Common myeloid progenitor, CD34-positive (primary cell): ENCODE results near the gene CYB561D2. TPM values are rescaled to one million over a fixed set of nuclear protein-coding genes. Genes with fewer than 3 reads are reported as not detected.
"Not testable (repeated sequence)": the region's sequence is repeated elsewhere in the genome, so short reads cannot be mapped to it uniquely, and the experiment has no call there.

Experiments
- CTCF ChIA-PET: fragments of 350-600 bp; sonication (Branson Sonifier 250); formaldehyde crosslinking; loops from one replicate; lab custom pipeline; 2021; ENCODE audit warnings: antibody characterized with exemption; lab: Charles Lee
- POLR2A ChIA-PET: fragments of 350-600 bp; sonication (Branson Sonifier 250); formaldehyde crosslinking; loops from one replicate; lab custom pipeline; 2021; ENCODE audit warnings: antibody characterized with exemption; lab: Charles Lee
- DNase-seq, 3 donors: peaks; one replicate each; pipeline versions ENCODE4 v3.0.0 to v3.0.0-alpha.2; 2013
- H3K27ac ChIP-seq, 2 experiments: 1 replicate in 1 of 2; 2 replicates in 1 of 2; pipeline ENCODE4 v1.7.0; 2013; ENCODE audit warnings: inconsistent platforms in 2 of 2, low read length in 2 of 2, mild to moderate bottlenecking in 2 of 2, low read depth in 1 of 2, moderate library complexity in 1 of 2; ENCODE audit not compliant: severe bottlenecking in 2 of 2, insufficient read depth in 1 of 2, poor library complexity in 1 of 2
- H3K27me3 ChIP-seq, 5 experiments: replicated peaks in 2 of 5; 1 replicate in 3 of 5; 2 replicates in 2 of 5; pipeline versions ENCODE4 v1.6.1 to v1.7.0; 2013; ENCODE audit warnings: low read length in 4 of 5, mild to moderate bottlenecking in 2 of 5, moderate library complexity in 2 of 5, inconsistent platforms in 1 of 5; ENCODE audit not compliant: insufficient read depth in 5 of 5, control insufficient read depth in 4 of 5
- H3K36me3 ChIP-seq, 4 experiments: 1 replicate in 2 of 4; 2 replicates in 2 of 4; pipeline versions ENCODE4 v1.6.1 to v1.7.0; 2013; ENCODE audit warnings: low read length in 3 of 4, control low read depth in 1 of 4, mild to moderate bottlenecking in 1 of 4; ENCODE audit not compliant: control insufficient read depth in 4 of 4, insufficient read depth in 4 of 4
- H3K4me1 ChIP-seq, 4 experiments: 1 replicate in 3 of 4; 2 replicates in 1 of 4; pipeline versions ENCODE4 v1.6.1 to v1.7.1; 2013; ENCODE audit warnings: low read length in 3 of 4, mild to moderate bottlenecking in 3 of 4, control low read depth in 1 of 4, inconsistent platforms in 1 of 4, moderate library complexity in 1 of 4; ENCODE audit not compliant: control insufficient read depth in 4 of 4, insufficient read depth in 4 of 4; ENCODE audit errors: control extremely low read depth in 1 of 4
- H3K4me3 ChIP-seq, 7 experiments: 1 replicate in 4 of 7; 2 replicates in 3 of 7; pipeline versions ENCODE4 v1.5.1 to v1.7.0; 2013; ENCODE audit warnings: mild to moderate bottlenecking in 7 of 7, low read length in 6 of 7, moderate library complexity in 6 of 7, inconsistent platforms in 2 of 7, low read depth in 2 of 7, control low read depth in 1 of 7; ENCODE audit not compliant: insufficient read depth in 4 of 7, control insufficient read depth in 1 of 7; ENCODE audit errors: extremely low read depth in 1 of 7
- H3K9me3 ChIP-seq, 5 experiments: 1 replicate in 4 of 5; 2 replicates in 1 of 5; pipeline versions ENCODE4 v1.6.1 to v1.7.1; 2013; ENCODE audit warnings: low read length in 4 of 5, mild to moderate bottlenecking in 2 of 5, inconsistent platforms in 1 of 5, low read depth in 1 of 5, moderate library complexity in 1 of 5; ENCODE audit not compliant: control insufficient read depth in 4 of 5, insufficient read depth in 2 of 5; ENCODE audit errors: control extremely low read depth in 1 of 5
- WGBS: methylation state at CpG from one replicate; pipeline ENCODE4 v1.1.5; 2013; ENCODE audit not compliant: insufficient coverage; 5-methylcytosine and 5-hydroxymethylcytosine counted together
- polyA plus RNA-seq: library from polyadenylated mRNA; unstranded; fragments of 120-200 nt; gene quantifications from one replicate; pipeline ENCODE4 v1.2.1, GENCODE V29; 2013

CYB561D2 gene, protein sequence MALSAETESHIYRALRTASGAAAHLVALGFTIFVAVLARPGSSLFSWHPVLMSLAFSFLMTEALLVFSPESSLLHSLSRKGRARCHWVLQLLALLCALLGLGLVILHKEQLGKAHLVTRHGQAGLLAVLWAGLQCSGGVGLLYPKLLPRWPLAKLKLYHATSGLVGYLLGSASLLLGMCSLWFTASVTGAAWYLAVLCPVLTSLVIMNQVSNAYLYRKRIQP
- polyA plus RNA-seq = 15.7 TPM

DNA sequence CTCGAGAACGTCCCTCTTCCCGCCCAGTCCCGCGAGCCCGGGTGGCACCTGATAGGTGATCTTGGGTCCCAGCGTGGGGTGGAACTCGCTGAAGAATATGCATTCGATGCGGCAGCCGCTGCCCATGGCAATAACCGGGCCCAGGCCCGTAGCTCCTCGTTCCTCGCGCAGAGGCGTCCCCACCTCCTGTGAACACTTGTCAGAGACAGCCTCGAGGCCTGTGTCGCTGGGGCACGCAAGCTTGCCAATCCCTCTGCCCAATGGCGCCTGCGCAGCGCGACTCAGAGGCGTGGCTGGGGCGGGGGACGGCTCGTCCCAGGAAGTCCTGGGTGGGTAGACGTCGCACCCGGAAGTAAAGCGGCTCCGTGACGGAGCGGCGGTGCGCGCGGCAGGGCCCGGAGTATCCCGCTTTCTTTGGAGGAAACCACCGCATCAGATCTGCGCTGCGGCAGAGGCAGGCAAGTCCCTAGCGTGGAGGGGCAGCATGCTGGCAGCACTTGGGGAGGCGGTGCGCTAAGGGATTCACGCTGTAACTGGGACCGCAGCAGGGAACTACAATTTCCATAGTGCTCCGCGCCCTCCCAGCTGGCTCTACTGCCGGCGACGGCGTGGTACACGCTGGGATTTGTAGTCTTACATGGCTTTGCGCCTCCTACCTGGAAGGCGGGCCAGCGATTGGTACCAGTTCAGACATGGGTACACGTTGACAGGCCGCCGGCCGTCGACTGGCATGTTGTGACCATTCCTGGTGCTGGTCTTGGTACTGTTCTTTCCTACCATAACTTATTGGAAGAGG, at the start of gene CYB561D2, which contains the start of gene NPRL2:
CYB561D2 (plus strand) TSS at position 336 of the 796 bp plus-strand sequence. CDS start 572 bp downstream, outside the sequence.
NPRL2 (minus strand) TSS at position 249 of the 796 bp plus-strand sequence; CDS start at position 126, 123 bp downstream.
- H3K27ac ChIP-seq = peak within 1 kb of the TSS; percentile 29 to 79
- no peaks in the 10 kb centered on the region for H3K9me3 ChIP-seq
- no peaks in the 10 kb centered on the region for H3K27me3 ChIP-seq
- DNase-seq = peak; percentile 93 to 97 (median 96)
- ChIA-PET POLR2A (interaction anchor here (0.6 to 1.3 kb wide), 3 partner anchors 11 to 14 kb away, joined by 3 to 8 read pairs (median 5); no protein-coding TSS in a partner anchor), CTCF (interaction anchor here (1.2 to 6.2 kb wide), 5 partner anchors 12 to 222 kb away, joined by 3 to 51 read pairs (median 6); partner anchors contain the start of gene RASSF1)
- peak within 1 kb of the TSS; percentile 62 to 87 (median 83) for H3K4me3 ChIP-seq
- H3K36me3 ChIP-seq = peaks cover 7 to 54% (median 40%) of the 10 kb centered on the region in 4 experiments
- WGBS = under 1% methylated on average over 58 of the region's 64 CpGs
- peaks cover 2 to 49% (median 36%) of the 10 kb centered on the region in 4 experiments for H3K4me1 ChIP-seq

DNA sequence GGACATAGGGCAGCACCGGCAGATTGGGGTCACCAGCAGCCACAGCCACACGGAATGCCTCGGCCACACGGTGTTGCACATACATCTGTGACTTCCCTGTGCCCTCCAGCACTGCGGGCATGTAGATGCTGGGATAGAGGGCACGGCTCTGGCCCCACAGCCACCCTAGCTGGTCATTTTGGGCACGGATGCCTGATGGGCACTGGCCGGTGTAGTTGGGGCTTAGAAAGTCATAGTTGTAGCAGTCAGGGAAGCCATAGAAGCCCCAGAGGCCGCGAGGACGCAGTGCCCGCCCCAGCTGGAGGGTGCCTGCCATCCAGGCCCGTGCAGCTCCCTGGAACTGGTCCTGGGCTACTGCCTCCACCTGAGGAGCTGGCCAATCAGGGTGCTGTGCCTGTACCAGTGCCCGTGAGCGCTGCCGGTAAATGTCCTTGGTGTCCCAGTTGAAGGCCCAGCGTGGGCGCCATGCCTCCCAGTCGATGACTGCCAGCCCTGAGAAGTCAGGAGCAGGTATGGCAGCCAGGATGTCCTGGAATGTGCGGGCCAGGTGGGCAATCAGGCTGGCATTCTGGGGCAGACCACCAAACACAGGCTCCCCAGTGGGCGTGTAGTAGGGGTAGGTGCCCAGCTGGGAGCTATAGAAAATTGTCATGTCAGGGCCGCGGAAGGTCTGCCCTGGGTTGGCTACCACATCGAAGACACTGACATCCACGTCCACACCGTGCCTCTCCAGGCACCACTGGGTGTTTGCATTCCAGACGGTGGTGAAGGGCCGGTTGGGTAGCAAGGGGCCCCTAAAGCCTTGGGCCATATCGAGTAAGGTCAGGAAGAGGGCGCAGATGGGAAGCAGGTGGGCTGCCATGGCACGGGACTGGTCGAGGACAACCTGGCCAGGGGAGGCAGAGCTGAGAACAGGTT, 48.3 kb upstream of the CYB561D2 start:
- H3K36me3 ChIP-seq = peaks cover 0 to 4% (median 1%) of the 10 kb centered on the region in 4 experiments
- 95% methylated on average over 31 of the region's 32 CpGs for WGBS
- H3K9me3 ChIP-seq = peaks cover 0 to 2% (median 0%) of the 10 kb centered on the region in 5 experiments
- no peak overlapping the region for H3K27ac ChIP-seq
- ChIA-PET POLR2A (interaction anchor here (1.7 kb wide), 1 partner anchor 26 kb away, joined by 5 read pairs; the partner anchor contains the start of gene TUSC2), CTCF (interaction anchor here (1.5 to 9.6 kb wide), 3 partner anchors 10 to 26 kb away, joined by 4 to 105 read pairs (median 8); partner anchors contain the start of genes HYAL2, IFRD2 and TUSC2)
- H3K4me1 ChIP-seq = peaks cover 7 to 29% (median 29%) of the 10 kb centered on the region in 4 experiments
- no peak overlapping the region for H3K4me3 ChIP-seq
- no peak for DNase-seq
- no peaks in the 10 kb centered on the region for H3K27me3 ChIP-seq

DNA sequence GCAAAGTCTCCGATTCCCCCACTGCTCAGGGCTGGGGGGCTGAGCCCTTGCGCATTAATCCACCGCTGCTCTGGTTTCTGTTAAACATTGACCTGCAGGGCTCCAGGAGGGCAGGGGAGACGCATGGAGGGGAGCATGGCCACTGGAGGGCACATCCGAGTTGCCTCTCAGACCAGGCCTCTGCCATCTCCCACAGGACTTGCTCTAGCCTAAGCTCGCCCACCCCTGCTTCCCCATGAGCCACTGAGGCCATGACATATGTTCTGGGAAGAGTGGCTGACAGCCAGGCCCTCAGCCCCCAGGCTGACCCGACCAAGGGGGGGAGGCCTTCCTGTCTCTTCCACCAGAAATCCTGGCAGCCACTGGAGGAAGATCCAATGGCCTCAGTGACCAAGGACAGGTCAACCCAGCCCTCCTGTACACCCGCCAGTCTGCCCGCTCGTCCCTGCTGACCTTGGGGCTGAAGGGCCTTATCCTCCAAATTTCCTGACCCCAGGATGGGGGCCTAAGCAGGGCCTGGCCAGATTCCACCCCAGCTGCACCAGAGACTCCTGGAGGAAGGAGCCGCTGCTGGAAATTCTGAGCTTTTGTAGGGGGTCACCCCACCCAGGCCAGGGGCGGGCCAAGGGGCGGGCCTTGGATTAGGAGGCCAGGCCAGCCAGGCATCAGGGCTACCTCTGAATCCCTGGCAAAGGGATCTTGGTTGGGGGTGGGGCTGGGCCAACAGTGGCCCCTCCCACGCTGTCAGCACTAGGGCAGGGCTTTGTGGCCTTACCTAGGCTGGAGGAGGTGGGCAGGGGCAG, 47.4 kb upstream of the CYB561D2 start, which contains the start of gene HYAL1:
HYAL1 (minus strand) TSS at position 562 of the 803 bp plus-strand sequence. CDS start 618 bp downstream, outside the sequence.
- Histone ChIP-seq H3K4me3 (no peak within 1 kb of the TSS), H3K4me1 (peaks cover 5 to 21% (median 20%) of the 10 kb centered on the region in 4 experiments), H3K36me3 (no peaks in the 10 kb centered on the region), H3K27ac (peak within 1 kb of the TSS in 1 of 2 experiments; percentile 58), H3K27me3 (no peaks in the 10 kb centered on the region), H3K9me3 (peaks cover 0 to 4% (median 2%) of the 10 kb centered on the region in 5 experiments)
- DNase-seq = peak in 1 of 3 donors; percentile 38
- 78% methylated on average over 8 of the region's 14 CpGs for WGBS
- CTCF ChIA-PET = interaction anchor here (1.5 to 9.6 kb wide), 3 partner anchors 11 to 25 kb away, joined by 4 to 105 read pairs (median 8); partner anchors contain the start of genes HYAL2, IFRD2 and TUSC2
- POLR2A ChIA-PET = interaction anchor here (1.7 kb wide), 1 partner anchor 25 kb away, joined by 5 read pairs; the partner anchor contains the start of gene TUSC2

DNA sequence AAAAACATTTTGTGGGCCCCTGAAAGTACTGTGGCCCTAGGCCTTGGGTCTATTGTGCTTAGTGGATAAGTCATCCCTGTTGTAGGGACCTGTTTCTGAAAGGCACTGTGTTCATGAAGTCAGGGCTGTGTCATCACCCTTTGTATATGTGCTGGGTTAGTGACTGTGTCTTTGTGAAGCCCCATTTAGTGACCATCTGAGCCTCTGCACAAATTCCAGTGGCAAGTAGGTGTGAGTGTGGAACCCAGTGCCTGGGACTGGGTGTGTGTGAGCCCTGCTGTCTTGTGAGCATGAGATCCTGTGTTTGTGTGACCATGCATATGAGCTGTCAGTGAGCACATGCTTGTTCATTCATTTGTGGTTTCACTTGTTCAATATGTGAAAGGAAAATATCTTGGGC, 46.1 kb upstream of the CYB561D2 start:
- Histone ChIP-seq H3K4me3 (no peak overlapping the region), H3K9me3 (peaks cover 0 to 5% (median 2%) of the 10 kb centered on the region in 5 experiments), H3K27me3 (no peaks in the 10 kb centered on the region), H3K36me3 (peaks cover 0 to under 1% (median 0%) of the 10 kb centered on the region in 4 experiments), H3K4me1 (peaks cover 5 to 11% (median 10%) of the 10 kb centered on the region in 4 experiments), H3K27ac (no peak overlapping the region)
- ChIA-PET CTCF (interaction anchor here (1.0 to 9.6 kb wide), 3 partner anchors 15 to 23 kb away, joined by 4 to 105 read pairs (median 6); partner anchors contain the start of gene HYAL2), POLR2A (no interaction called here)
- no peak for DNase-seq

DNA sequence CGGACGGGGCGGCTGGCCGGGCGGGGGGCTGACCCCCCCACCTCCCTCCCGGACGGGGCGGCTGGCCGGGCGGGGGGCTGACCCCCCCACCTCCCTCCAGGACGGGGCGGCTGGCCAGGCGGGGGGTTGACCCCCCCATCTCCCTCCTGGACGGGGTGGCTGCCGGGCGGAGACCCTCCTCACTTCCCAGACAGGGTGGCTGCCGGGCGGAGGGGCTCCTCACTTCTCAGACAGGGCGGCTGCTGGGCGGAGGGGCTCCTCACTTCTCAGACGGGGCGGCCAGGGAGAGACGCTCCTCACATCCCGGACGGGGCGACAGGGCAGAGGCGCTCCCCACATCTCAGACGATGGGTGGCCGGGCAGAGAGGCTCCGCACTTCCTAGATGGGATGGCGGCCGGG, 38.6 kb upstream of the CYB561D2 start:
- H3K9me3 ChIP-seq, H3K27ac ChIP-seq, CTCF ChIA-PET, H3K27me3 ChIP-seq, POLR2A ChIA-PET, H3K4me3 ChIP-seq, H3K4me1 ChIP-seq, DNase-seq: not testable (repeated sequence)
- 98% methylated on average over 6 of the region's 32 CpGs for WGBS
- peaks cover 0 to 11% (median 5%) of the 10 kb centered on the region in 4 experiments for H3K36me3 ChIP-seq
